ENCODE results near the gene OR4K13.

Gene OR4K13, protein sequence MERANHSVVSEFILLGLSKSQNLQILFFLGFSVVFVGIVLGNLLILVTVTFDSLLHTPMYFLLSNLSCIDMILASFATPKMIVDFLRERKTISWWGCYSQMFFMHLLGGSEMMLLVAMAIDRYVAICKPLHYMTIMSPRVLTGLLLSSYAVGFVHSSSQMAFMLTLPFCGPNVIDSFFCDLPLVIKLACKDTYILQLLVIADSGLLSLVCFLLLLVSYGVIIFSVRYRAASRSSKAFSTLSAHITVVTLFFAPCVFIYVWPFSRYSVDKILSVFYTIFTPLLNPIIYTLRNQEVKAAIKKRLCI

DNA sequence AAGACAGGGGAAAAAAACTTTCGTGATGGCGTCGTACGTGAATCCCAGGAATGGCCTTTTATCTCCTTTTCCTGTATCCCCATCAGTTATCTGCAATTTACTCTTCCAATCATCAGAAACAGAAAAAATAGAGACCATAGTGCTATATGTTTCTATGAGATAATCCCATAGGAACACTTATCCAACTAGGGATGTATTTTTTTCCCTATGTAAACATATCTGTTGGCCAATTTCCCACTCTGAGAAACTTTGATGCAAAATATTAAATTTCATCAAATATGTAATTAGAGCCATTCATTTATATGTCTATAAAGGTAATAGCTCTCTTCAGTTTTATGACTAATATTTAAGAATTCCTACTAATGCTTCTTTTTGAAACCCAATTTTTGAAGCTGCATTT, at the start of gene OR4K13:
Gene OR4K13, minus strand, starts transcription at position 101 of the 400 bp plus-strand sequence. CDS start 1,280 bp downstream, outside the sequence.
- Mint-ChIP-seq H3K36me3 (ENCODE audit: low read depth) (no peaks in the 10 kb centered on the region), H3K9me3 (no peaks in the 10 kb centered on the region), H3K4me1 (no peaks in the 10 kb centered on the region), H3K27ac (no peak within 1 kb of the TSS), H3K4me3 (no peak within 1 kb of the TSS), H3K27me3 (no peaks in the 10 kb centered on the region)
- no peak for ATAC-seq
- no peak for DNase-seq

DNA sequence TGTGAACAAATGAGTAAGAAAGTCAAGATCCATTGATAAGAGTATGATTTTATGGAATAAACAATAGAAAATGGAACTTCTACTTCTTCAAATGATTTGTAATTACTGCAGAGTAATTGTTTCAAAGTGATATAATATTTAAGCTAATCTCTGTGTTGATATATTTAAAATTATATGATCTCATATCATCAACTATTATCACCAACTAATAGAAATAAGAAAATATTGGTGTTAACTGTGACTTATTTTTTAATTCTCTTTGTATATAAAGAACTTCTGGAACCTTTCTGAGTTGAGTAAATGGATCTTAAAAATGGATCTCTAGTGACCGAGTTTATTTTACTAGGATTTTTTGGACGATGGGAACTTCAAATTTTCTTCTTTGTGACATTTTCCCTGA, 23.9 kb upstream of the OR4K13 start, which contains the start of gene OR4L1:
Gene OR4L1, plus strand, starts transcription at position 301 of the 400 bp plus-strand sequence. Its CDS starts 0 bp downstream, at position 301.
- H3K4me1 Mint-ChIP-seq: no peaks in the 10 kb centered on the region
- DNase-seq (no peak), ATAC-seq (no peak)
- H3K27ac Mint-ChIP-seq: no peak within 1 kb of the TSS
- H3K27me3 Mint-ChIP-seq: peaks cover 5% of the 10 kb centered on the region
- no peaks in the 10 kb centered on the region for H3K9me3 Mint-ChIP-seq
- H3K36me3 Mint-ChIP-seq (ENCODE audit: low read depth): no peaks in the 10 kb centered on the region
- no peak within 1 kb of the TSS for H3K4me3 Mint-ChIP-seq

DNA sequence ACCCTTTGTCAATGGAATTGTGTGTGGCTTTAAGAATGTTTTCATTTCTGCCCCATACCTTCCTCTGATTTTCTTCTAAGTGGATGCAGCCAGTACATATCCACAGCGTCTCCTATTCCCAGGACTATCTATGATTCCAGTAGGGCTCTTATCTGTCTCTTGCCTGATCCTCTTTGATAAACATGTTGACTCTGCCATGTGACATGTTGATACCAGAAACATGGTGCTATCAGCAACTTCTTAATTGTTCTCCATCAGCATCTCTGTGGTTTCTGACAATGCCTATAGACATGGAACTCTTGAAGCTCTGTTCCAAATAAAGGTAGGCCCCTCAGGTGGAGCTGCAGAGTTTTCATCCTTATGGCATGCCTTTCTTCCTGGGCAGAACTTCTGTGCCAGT, 12.4 kb upstream of the OR4K13 start:
- Mint-ChIP-seq H3K27me3 (peaks cover 8% of the 10 kb centered on the region), H3K4me1 (no peaks in the 10 kb centered on the region), H3K9me3 (no peaks in the 10 kb centered on the region), H3K27ac (no peak overlapping the region), H3K36me3 (ENCODE audit: low read depth) (no peaks in the 10 kb centered on the region), H3K4me3 (no peak overlapping the region)
- no peak for DNase-seq
- no peak for ATAC-seq

DNA sequence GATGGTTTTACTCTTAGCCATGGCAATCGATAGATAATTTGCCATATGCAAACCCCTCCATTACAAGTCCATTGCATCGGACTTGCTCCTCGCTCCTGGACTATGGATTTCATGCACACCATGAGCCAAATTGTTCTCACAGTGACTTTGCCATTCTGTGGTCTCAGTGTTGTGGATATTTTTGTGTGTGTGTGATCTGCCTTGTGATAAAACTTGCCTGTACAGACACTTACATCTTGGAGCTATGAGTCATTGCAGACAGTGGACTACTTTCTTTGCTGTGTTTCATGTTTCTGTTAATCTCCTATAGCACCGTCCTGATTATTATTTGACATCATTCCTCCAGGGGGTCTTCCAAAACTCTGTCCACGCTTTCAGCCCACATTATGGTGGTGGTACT, 8.4 kb upstream of the OR4K13 start:
- DNase-seq (no peak), ATAC-seq (no peak)
- H3K4me1 Mint-ChIP-seq: no peaks in the 10 kb centered on the region
- H3K36me3 Mint-ChIP-seq (ENCODE audit: low read depth): no peaks in the 10 kb centered on the region
- no peaks in the 10 kb centered on the region for H3K9me3 Mint-ChIP-seq
- H3K27me3 Mint-ChIP-seq: peaks cover 5% of the 10 kb centered on the region
- no peak overlapping the region for H3K27ac Mint-ChIP-seq
- H3K4me3 Mint-ChIP-seq: no peak overlapping the region

DNA sequence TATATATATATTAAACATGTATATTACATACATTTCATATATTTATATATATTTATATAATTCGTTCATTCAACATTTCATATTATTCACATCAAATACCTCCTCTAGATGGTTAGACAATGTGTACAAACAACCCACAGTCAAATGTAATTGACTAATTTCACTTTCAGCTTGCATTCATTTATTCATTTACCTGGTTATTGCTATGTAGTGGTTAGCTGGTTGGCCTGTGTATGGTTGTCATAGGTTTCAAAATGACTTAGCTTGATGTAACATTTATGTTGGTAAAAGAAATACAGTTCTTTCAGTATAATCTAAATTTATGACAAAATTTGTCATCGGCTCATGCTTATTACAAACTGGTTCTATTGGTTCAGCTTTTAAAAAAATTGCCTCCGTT, 389 bp downstream of the OR4K13 start:
- H3K4me3 Mint-ChIP-seq: no peak overlapping the region
- H3K27me3 Mint-ChIP-seq: no peaks in the 10 kb centered on the region
- no peaks in the 10 kb centered on the region for H3K4me1 Mint-ChIP-seq
- ATAC-seq: no peak
- H3K36me3 Mint-ChIP-seq (ENCODE audit: low read depth): no peaks in the 10 kb centered on the region
- H3K27ac Mint-ChIP-seq: no peak overlapping the region
- no peak for DNase-seq
- H3K9me3 Mint-ChIP-seq: no peaks in the 10 kb centered on the region

DNA sequence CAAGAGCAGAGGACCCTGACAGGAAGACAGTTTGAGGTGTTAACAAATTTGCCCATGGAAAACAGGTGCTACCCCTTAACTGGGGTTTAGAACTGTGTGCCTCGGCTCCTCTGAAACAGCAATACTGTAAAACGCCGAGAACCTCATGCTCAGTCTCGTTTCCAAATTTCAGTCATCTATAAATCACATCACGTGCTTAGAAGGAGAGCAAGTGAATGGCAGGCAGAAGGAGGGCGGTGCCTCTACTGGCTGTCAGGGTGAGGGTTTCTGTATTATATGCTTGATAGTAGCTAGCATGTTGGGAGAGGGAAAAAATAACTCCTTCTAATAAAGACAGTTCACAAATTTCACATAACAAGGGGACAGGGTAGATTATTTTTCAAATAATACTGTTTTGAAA, 4.8 kb downstream of the OR4K13 start:
- Mint-ChIP-seq H3K4me3 (no peak overlapping the region), H3K9me3 (peaks cover 3% of the 10 kb centered on the region), H3K27ac (no peak overlapping the region), H3K36me3 (ENCODE audit: low read depth) (no peaks in the 10 kb centered on the region), H3K4me1 (no peaks in the 10 kb centered on the region), H3K27me3 (no peaks in the 10 kb centered on the region)
- ATAC-seq (no peak), DNase-seq (no peak)

DNA sequence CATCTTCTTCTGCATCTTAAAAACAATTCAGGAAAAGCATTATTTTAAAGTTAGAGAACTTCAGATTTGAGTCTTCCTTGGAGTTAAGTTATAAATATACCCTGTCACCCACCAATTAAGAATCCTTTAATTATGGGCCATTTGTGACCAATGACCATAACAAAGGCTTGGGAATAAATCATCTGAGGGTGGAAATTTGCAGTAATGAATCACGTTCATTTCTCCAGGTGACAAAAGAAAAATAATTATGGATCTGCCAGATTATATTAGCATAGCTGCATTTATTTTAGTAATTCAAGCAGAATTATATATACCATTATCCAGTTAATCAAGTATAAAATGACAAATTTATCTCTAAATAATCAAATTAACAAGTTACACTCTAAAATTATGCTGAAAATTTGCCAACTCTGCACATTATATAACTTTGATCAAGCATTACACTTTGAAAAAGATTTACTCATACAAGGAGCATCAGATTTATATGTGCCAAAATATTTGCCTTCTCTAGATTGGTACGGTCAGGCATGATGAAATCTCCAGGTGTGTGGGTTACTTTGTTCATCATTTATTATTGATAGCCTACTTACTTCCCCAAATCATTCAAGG, 16.5 kb downstream of the OR4K13 start, which contains the start of gene OR4K14:
Gene OR4K14, minus strand, starts transcription at position 51 of the 609 bp plus-strand sequence. CDS start 4,114 bp downstream, outside the sequence.
- no peak for DNase-seq
- Mint-ChIP-seq H3K4me1 (no peaks in the 10 kb centered on the region), H3K27ac (no peak within 1 kb of the TSS), H3K27me3 (peaks cover 2% of the 10 kb centered on the region), H3K9me3 (peaks cover 6% of the 10 kb centered on the region), H3K4me3 (no peak within 1 kb of the TSS), H3K36me3 (ENCODE audit: low read depth) (no peaks in the 10 kb centered on the region)
- no peak for ATAC-seq

DNA sequence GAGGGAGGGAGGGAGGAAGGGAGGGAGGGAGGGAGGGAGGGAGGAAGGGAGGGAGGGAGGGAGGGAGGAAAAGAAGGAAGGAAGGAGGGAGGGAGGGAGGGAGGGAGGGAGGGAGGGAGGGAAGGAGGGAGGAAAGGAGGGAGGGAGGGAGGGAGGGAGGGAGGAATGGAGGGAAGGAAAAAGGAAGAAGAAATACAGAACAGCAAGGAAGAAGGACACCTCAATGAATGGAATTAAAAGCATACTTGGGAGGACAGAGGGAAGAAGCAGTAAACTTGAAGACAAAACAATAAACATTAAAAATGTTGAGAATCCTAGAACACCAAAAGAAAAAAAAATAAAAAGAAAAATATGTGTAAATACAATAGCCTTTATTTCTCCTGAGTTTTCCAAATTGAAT, 27.7 kb downstream of the OR4K13 start:
- Mint-ChIP-seq H3K9me3 (peaks cover 20% of the 10 kb centered on the region), H3K27me3 (peaks cover 4% of the 10 kb centered on the region), H3K36me3 (ENCODE audit: low read depth) (no peaks in the 10 kb centered on the region), H3K4me1 (no peaks in the 10 kb centered on the region), H3K4me3 (no peak overlapping the region), H3K27ac (no peak overlapping the region)
- ATAC-seq: no peak
- DNase-seq: no peak

DNA sequence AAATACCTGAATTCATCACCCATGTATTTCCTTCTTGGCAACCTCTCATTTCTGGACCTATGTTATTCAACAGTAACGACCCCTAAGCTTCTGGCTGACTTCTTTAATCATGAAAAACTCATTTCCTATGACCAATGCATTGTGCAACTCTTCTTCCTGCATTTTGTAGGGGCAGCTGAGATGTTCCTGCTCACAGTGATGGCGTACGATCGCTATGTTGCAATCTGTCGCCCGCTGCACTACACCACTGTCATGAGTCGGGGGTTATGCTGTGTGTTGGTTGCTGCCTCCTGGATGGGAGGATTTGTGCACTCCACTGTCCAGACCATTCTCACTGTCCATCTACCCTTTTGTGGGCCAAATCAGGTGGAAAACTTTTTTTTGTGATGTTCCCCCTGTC, 33.5 kb downstream of the OR4K13 start:
- ATAC-seq: no peak
- peaks cover 4% of the 10 kb centered on the region for H3K9me3 Mint-ChIP-seq
- H3K4me3 Mint-ChIP-seq: no peak overlapping the region
- H3K27me3 Mint-ChIP-seq: peaks cover 4% of the 10 kb centered on the region
- H3K27ac Mint-ChIP-seq: no peak overlapping the region
- H3K36me3 Mint-ChIP-seq (ENCODE audit: low read depth): no peaks in the 10 kb centered on the region
- DNase-seq: no peak
- no peaks in the 10 kb centered on the region for H3K4me1 Mint-ChIP-seq

DNA sequence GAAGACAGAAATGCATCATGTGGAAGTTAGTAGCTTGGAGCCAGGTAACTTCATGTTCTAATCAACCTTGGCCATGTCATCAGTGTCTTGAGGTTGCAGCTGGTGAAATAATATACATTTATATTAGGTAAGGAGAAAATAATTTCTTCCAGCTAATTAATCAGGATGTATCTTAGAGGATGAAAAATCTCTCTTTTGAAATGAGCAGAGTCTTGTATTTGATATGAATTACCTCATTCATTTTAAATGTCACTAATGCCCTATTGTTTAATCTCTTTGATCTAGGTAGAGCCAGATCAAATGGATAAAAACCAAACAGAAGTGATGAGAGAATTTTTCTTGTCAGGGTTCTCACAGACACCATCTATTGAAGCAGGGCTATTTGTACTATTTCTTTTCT, 34.0 kb downstream of the OR4K13 start, which contains the start of gene OR4Q2:
Gene OR4Q2, plus strand, starts transcription at position 301 of the 400 bp plus-strand sequence.
- Mint-ChIP-seq H3K27me3 (peaks cover 4% of the 10 kb centered on the region), H3K4me1 (no peaks in the 10 kb centered on the region), H3K36me3 (ENCODE audit: low read depth) (no peaks in the 10 kb centered on the region), H3K9me3 (peaks cover 4% of the 10 kb centered on the region), H3K27ac (no peak within 1 kb of the TSS), H3K4me3 (no peak within 1 kb of the TSS)
- ATAC-seq (no peak), DNase-seq (no peak)

DNA sequence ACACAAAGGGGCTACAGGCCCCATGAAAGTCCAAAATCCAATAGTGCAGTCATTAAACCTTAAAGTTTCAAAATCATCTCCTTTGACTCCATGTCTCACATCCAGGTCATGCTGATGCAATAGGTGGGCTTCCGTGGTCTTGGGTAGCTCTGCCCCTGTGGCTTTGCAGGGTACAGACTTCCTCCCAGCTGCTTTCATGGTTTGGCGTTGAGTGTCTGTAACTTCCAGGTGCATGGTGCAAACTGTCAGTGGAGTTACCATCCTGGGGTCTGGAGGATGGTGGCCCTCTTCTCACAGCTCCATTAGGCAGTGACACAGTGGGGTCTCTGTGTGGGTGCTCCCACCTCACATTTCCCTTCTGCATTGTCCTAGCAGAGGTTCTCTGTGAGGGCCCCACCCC, 42.4 kb downstream of the OR4K13 start:
- ATAC-seq: no peak
- DNase-seq: no peak
- H3K9me3 Mint-ChIP-seq: peaks cover 8% of the 10 kb centered on the region
- H3K36me3 Mint-ChIP-seq (ENCODE audit: low read depth): no peaks in the 10 kb centered on the region
- no peak overlapping the region for H3K27ac Mint-ChIP-seq
- H3K4me3 Mint-ChIP-seq: no peak overlapping the region
- H3K4me1 Mint-ChIP-seq: no peaks in the 10 kb centered on the region
- H3K27me3 Mint-ChIP-seq: no peaks in the 10 kb centered on the region

All from activated naive CD8-positive, alpha-beta T cell treated with anti-CD3 and anti-CD28 coated beads, Interleukin-2, amount 50 U/mL, for 24 hours (primary cell).